Left ventricle myocardium inferior (tissue), 1 donor: ENCODE results near the gene SMARCAL1. TPM values are rescaled to one million over a fixed set of nuclear protein-coding genes. Genes with fewer than 3 reads are reported as not detected.
A peak's percentile ranks its signal among the peaks of the same experiment; 100 is the strongest.

Experiments
- DNase-seq: peaks from one replicate; pipeline ENCODE4 v3.0.0-alpha.2; 2020
- H3K27ac ChIP-seq: fragments of 200-600 bp; replicated peaks from 2 replicates; pipeline ENCODE4 v1.8.0; 2021
- H3K27me3 ChIP-seq: fragments of 200-600 bp; 2 replicates; pipeline ENCODE4 v1.8.0; 2021; ENCODE audit warnings: low read depth
- H3K36me3 ChIP-seq: fragments of 200-600 bp; 2 replicates; pipeline ENCODE4 v1.8.0; 2021
- H3K4me1 ChIP-seq: fragments of 200-600 bp; 2 replicates; pipeline ENCODE4 v1.8.0; 2021
- H3K4me3 ChIP-seq: fragments of 200-600 bp; 2 replicates; pipeline ENCODE4 v1.8.0; 2021; ENCODE audit warnings: mild to moderate bottlenecking, moderate library complexity
- H3K9me3 ChIP-seq: fragments of 200-600 bp; replicated peaks from 2 replicates; pipeline ENCODE4 v1.8.0; 2021
- intact Hi-C: fragments of 100-400 bp; cut with micrococcal nuclease; formaldehyde crosslinking; loops from one replicate; pipeline ENCODE4 v1.11.0; 2022
- long read RNA-seq: library from polyadenylated mRNA; unstranded; transcript quantifications from one replicate; pipeline ENCODE4 v2.0.0, GENCODE V29; 2021
- total RNA-seq: library from RNA; stranded (reverse); fragmentation: NEBNext Ultra II Directional; extraction: Animal tissue kit (Norgen Biotek cat#: 25700); gene quantifications from one replicate; pipeline ENCODE4 v1.2.1, GENCODE V29; 2021
- TF ChIP-seq, protein P1 (sequence below): fragments of 200-600 bp; IDR thresholded peaks from 2 replicates; pipeline ENCODE4 v1.8.0; 2021; ENCODE audit warnings: antibody characterized with exemption, mild to moderate bottlenecking, borderline replicate concordance
- donor health status: DM: no; HTN: yes; CAD: no; lungs with severe emphysema.

SMARCAL1 gene
- 7.5 TPM for total RNA-seq
- long read RNA-seq, transcript SMARCAL1-201 (18 exons, 3,271 nt): major isoform, 9 of 14 reads
- long read RNA-seq, partial matches to known transcripts: 0 of 14 reads
- long read RNA-seq, other reads (novel, unspliced or antisense): 2 of 14 reads

DNA sequence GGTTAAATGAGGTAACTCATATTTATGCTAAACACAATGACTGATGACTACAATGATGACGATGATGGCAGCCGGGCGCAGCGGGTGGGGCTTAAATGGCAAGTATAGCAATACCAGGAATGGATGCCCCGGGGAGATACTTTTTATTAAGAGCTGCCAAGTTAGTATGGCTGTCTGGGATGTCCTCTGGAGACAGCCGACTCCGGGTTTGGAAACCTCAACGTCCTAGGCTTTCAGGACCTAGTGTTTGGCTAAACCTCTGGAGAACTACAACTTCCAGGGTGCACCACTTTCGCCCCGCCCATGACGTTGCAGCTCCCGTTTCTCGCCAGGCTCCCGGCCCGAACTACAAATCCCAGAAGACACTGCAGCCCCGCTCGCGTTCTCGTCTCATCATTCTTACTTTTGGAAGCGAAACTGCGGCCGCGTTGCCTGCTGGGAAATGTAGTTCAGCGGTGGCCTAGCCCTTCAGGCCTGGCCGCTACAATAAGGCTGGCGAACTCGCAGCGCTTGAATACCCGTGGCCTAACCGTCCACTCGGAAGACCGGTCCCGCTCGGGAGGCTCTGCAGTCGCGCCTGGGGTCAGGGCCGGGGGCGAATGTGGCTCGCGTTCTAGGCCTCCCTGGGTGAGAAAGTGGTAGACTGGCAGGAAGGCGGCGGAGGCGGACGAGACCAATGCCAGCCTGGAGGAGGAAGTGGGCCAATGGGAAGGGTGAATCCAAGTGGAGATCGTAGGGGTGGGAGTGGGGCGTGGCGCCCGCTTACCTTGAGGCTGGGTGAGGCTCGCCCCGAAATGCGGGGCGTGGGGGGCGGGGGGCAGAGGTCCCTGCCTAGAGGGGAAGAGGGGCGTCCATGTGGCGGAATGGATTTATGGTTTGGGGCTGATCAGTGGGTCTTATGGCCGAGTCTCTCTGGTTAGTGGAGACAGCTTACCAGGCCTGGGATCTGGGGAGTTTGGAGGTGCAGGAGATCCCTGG, at the start of gene SMARCAL1:
TSS of gene SMARCAL1 (plus strand) at position 463 of the 978 bp plus-strand sequence. CDS start 2,221 bp downstream, outside the sequence.
- intact Hi-C loops: no loop called here
- TF ChIP-seq, protein P1, sequence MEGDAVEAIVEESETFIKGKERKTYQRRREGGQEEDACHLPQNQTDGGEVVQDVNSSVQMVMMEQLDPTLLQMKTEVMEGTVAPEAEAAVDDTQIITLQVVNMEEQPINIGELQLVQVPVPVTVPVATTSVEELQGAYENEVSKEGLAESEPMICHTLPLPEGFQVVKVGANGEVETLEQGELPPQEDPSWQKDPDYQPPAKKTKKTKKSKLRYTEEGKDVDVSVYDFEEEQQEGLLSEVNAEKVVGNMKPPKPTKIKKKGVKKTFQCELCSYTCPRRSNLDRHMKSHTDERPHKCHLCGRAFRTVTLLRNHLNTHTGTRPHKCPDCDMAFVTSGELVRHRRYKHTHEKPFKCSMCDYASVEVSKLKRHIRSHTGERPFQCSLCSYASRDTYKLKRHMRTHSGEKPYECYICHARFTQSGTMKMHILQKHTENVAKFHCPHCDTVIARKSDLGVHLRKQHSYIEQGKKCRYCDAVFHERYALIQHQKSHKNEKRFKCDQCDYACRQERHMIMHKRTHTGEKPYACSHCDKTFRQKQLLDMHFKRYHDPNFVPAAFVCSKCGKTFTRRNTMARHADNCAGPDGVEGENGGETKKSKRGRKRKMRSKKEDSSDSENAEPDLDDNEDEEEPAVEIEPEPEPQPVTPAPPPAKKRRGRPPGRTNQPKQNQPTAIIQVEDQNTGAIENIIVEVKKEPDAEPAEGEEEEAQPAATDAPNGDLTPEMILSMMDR: no peak
- H3K4me3 ChIP-seq: peak within 1 kb of the TSS; percentile 78
- H3K27ac ChIP-seq: peak within 1 kb of the TSS; percentile 99
- H3K36me3 ChIP-seq: peaks cover 20% of the 10 kb centered on the region
- H3K4me1 ChIP-seq: peaks cover 34% of the 10 kb centered on the region
- peak; percentile 99 for DNase-seq
- H3K9me3 ChIP-seq: no peaks in the 10 kb centered on the region
- H3K27me3 ChIP-seq: peaks cover 14% of the 10 kb centered on the region

DNA sequence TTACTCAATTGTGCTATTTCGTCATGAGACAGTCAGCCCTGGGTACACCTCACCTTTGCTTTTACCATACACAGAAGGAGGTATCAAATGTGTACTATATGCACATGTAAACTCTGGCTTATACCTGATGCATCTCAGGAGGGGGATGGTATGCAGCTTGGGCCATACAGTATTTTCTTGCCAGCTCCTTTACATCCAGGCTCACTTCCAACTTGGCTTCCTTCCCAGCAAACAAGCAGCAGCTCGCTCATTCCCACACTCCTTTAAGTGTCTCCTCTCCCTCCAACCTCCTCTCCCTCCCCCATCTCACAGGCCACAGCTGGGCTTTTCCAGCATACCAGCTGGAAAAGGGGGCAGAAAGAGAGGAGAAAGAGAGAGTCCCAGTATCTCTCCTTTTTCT, 49.6 kb upstream of the SMARCAL1 start:
- Histone ChIP-seq H3K9me3 (no peaks in the 10 kb centered on the region), H3K4me3 (no peak overlapping the region), H3K27me3 (peaks cover 59% of the 10 kb centered on the region), H3K27ac (no peak overlapping the region), H3K4me1 (no peaks in the 10 kb centered on the region), H3K36me3 (no peaks in the 10 kb centered on the region)
- TF ChIP-seq, protein P1: no peak
- intact Hi-C loops: no loop called here
- no peak for DNase-seq

DNA sequence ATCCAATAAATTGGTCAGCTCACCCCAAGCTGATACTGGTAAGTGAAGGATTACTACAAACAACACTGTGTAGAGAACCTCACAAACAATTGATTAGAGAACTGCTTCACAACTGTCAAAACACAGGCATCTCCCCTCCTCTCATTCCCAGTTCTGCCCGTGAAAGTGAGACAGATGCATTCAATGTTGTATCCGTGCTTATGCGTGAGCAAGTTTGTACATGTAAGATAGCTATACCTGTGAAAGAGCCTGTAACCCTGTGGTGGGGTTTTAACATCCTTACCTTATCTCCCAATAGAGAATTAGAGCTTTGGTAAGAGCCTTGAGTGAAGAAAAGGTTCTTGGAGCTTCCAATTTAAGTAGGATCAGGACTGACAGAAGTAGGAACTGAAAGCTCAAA, 49.1 kb upstream of the SMARCAL1 start:
- intact Hi-C loops: no loop called here
- H3K4me3 ChIP-seq: no peak overlapping the region
- H3K27ac ChIP-seq: no peak overlapping the region
- no peaks in the 10 kb centered on the region for H3K36me3 ChIP-seq
- TF ChIP-seq, protein P1: no peak
- peaks cover 64% of the 10 kb centered on the region for H3K27me3 ChIP-seq
- no peak for DNase-seq
- H3K9me3 ChIP-seq: no peaks in the 10 kb centered on the region
- H3K4me1 ChIP-seq: no peaks in the 10 kb centered on the region

DNA sequence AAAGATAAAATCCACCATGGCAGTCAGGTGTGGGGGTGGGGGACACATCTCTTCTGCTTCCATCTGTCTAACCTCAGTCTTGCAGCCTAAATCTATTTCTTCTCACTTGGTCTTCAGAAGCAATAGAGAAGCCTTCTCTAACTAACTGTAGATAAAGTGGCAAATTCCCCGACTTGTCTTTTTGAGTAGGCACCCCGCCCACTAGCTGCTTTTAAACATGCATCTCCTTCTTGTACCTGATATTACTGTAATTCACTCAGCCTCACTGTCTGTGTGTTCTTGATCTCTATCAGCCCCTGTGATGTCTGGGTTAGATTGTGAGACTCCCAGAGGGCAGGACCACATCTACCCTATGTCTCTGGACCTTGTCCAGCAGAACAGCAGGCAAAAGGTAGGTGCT, 46.8 kb upstream of the SMARCAL1 start:
- Histone ChIP-seq H3K27ac (no peak overlapping the region), H3K4me1 (no peaks in the 10 kb centered on the region), H3K36me3 (no peaks in the 10 kb centered on the region), H3K9me3 (no peaks in the 10 kb centered on the region), H3K27me3 (peaks cover 76% of the 10 kb centered on the region), H3K4me3 (no peak overlapping the region)
- intact Hi-C loops: no loop called here
- no peak for DNase-seq
- TF ChIP-seq, protein P1: no peak

DNA sequence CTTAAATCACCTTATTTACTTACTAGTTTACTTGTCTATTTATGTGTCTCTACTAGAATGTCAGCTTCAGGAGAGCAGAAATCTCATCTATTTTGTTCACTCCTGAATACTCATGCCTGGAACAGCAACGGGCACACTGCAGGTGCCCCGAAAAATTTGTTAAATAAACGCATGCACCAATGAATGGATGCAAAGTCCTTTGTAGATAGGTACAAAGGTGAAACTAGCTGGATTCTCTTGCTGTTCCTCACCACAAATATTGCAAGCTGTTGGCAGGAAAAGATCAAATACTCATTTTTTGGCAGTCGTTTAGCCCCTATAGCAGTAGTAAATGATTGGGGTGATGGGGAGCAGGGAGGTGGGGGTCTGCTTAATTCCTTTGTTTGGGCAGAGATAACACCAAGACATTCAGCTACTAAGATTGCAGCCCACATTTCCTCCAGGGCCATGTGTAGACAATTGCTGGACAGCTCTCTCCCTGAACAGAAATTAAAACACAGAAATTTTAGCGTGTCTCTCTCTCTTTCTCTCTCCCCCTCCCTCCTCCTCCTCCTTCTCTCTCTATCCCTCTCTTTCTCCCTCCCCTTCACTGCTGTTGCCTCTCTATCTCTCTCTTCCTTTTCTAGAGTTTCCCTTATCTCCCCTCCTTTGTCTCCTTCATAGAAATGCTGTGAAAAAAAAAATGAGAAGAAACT, 45.4 kb upstream of the SMARCAL1 start:
- DNase-seq: no peak
- intact Hi-C loops: no loop called here
- Histone ChIP-seq H3K27ac (no peak overlapping the region), H3K36me3 (no peaks in the 10 kb centered on the region), H3K9me3 (no peaks in the 10 kb centered on the region), H3K4me3 (no peak overlapping the region), H3K27me3 (peaks cover 86% of the 10 kb centered on the region), H3K4me1 (peaks cover 12% of the 10 kb centered on the region)
- TF ChIP-seq, protein P1: no peak
